Gastroesophageal sphincter (tissue), 3 donors: ENCODE measurements around the gene KCNJ10.

Experiments used
- EP300 ChIP-seq: sonication (generic); formaldehyde crosslinking; IDR thresholded peaks from one replicate; pipeline ENCODE4 v1.6.1; 2017; ENCODE audit warnings: antibody characterized with exemption, mild to moderate bottlenecking
- POLR2A ChIP-seq, 2 donors: fragments of 450-650 bp; IDR thresholded peaks; one replicate each; pipeline ENCODE4 v1.6.1; 2017; ENCODE audit warnings: antibody characterized with exemption in 2 of 2, mild to moderate bottlenecking in 2 of 2, moderate library complexity in 1 of 2
- TF ChIP-seq, protein P1 (sequence below), 4 experiments: fragments of 200-600 bp in 2 of 4; fragments of 450-650 bp in 2 of 4; sonication (generic) in 1 of 4; IDR thresholded peaks; one replicate each; pipeline ENCODE4 v1.5.1; 2017 to 2019; ENCODE audit warnings: antibody characterized with exemption in 4 of 4, mild to moderate bottlenecking in 2 of 4, moderate library complexity in 2 of 4

DNA sequence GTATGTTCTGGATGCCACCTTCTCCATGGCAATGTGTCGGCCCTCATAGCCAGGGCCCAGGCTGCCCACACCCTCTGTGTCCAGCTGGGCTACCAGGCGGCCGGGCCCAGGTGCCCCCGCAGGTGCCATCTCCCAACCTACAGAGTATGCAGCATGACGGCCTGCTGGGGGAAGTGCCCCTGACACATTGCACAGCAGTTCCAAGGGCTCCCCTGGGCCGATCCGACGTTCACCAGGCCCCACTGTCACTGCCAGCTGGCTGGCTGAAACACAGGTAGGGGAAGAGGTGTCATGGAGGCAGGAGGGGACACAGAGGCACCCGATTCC lies 23.1 kb upstream of the KCNJ10 start:
- TF ChIP-seq, protein P1, sequence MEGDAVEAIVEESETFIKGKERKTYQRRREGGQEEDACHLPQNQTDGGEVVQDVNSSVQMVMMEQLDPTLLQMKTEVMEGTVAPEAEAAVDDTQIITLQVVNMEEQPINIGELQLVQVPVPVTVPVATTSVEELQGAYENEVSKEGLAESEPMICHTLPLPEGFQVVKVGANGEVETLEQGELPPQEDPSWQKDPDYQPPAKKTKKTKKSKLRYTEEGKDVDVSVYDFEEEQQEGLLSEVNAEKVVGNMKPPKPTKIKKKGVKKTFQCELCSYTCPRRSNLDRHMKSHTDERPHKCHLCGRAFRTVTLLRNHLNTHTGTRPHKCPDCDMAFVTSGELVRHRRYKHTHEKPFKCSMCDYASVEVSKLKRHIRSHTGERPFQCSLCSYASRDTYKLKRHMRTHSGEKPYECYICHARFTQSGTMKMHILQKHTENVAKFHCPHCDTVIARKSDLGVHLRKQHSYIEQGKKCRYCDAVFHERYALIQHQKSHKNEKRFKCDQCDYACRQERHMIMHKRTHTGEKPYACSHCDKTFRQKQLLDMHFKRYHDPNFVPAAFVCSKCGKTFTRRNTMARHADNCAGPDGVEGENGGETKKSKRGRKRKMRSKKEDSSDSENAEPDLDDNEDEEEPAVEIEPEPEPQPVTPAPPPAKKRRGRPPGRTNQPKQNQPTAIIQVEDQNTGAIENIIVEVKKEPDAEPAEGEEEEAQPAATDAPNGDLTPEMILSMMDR (IDR thresholded peaks at IDR 0.05): no peak
- TF ChIP-seq POLR2A (IDR thresholded peaks at IDR 0.05) (no peak), EP300 (no peak)
